Loucy (cell line): ENCODE measurements around the gene STOX1.

Experiments
- CTCF ChIP-seq: fragments of 200-600 bp; sonication (generic); conservative IDR thresholded peaks from 2 replicates; pipeline ENCODE4 v1.5.1; 2014; ENCODE audit warnings: mild to moderate bottlenecking, antibody characterized with exemption, low read length
- EZH2phosphoT487 ChIP-seq: fragments of 200-600 bp; IDR thresholded peaks from 2 replicates; pipeline ENCODE4 v1.6.1; 2018; ENCODE audit warnings: antibody characterized with exemption, mild to moderate bottlenecking, moderate library complexity, borderline replicate concordance

GRCh38 chr10:68895041-68895440 is 67.7 kb downstream of the STOX1 start:
- TF ChIP-seq CTCF (no peak), EZH2phosphoT487 (no peak)
